Ovary (tissue), 9 donors: Measurements from ENCODE around the gene SETD1A. TPM values are rescaled to one million over a fixed set of nuclear protein-coding genes. Genes with fewer than 3 reads are reported as not detected.

ENCODE experiments used
- DNase-seq, 5 donors: peaks; one replicate each; pipeline ENCODE4 v3.0.0-alpha.2; 2019 to 2020
- H3K27ac ChIP-seq, 2 donors: fragments of 200-600 bp; one replicate each; pipeline versions ENCODE4 v1.5.1 to v1.8.0; 2019 to 2022
- H3K27me3 ChIP-seq: fragments of 200-600 bp; one replicate; pipeline ENCODE4 v1.8.0; 2022
- H3K36me3 ChIP-seq: fragments of 200-600 bp; sonication (generic); one replicate; pipeline ENCODE4 v1.5.1; 2019
- H3K4me1 ChIP-seq: one replicate; pipeline ENCODE4 v1.8.1; 2013; ENCODE audit warnings: mild to moderate bottlenecking, moderate library complexity; ENCODE audit not compliant: insufficient read depth
- H3K4me3 ChIP-seq: fragments of 200-600 bp; sonication (generic); one replicate; pipeline ENCODE4 v1.5.1; 2017
- H3K9me3 ChIP-seq, 2 donors: fragments of 200-600 bp in 1 of 2; sonication (generic) in 1 of 2; one replicate each; pipeline versions ENCODE4 v1.5.1 to v1.8.1; 2013 to 2019; ENCODE audit warnings: mild to moderate bottlenecking in 1 of 2, moderate library complexity in 1 of 2
- EP300 ChIP-seq: sonication (generic); formaldehyde crosslinking; IDR thresholded peaks from one replicate; pipeline ENCODE4 v1.6.1; 2017; ENCODE audit warnings: antibody characterized with exemption
- POLR2A ChIP-seq: fragments of 450-650 bp; IDR thresholded peaks from one replicate; pipeline ENCODE4 v1.6.1; 2017; ENCODE audit warnings: antibody characterized with exemption, mild to moderate bottlenecking, moderate library complexity
- WGBS, 3 donors: extraction: QIAGEN DNeasy Blood & Tissue Kit in 1 of 3; methylation state at CpG; one replicate each; pipeline versions ENCODE4 v1.1.5 to v1.1.7; 2013 to 2017; 5-methylcytosine and 5-hydroxymethylcytosine counted together
- intact Hi-C, 4 donors: fragments of 100-400 bp; cut with DNase I; formaldehyde crosslinking; loops; one replicate each; pipeline versions ENCODE4 v1.11.0 to v1.15.1; 2022 to 2023
- polyA plus RNA-seq, 2 donors: library from polyadenylated mRNA; stranded (reverse); fragments of 200-250 nt in 1 of 2; fragments of 350-450 nt in 1 of 2; fragmentation: Illumina TruSeq in 1 of 2; extraction: RNeasy Lipid Tissue Mini Kit (QIAGEN cat#74804) in 1 of 2; gene quantifications; one replicate each; pipeline ENCODE4 v1.2.3, GENCODE V29; 2013 to 2014
- total RNA-seq, 7 donors: library from RNA; depleted of rRNA in 2 of 7; stranded (reverse); fragments of >200 nt in 2 of 7; fragmentation: NEBNext Ultra II Directional in 3 of 7; extraction: Animal tissue kit (Norgen Biotek cat#: 25700) in 3 of 7; gene quantifications; one replicate each; pipeline versions ENCODE4 v1.1.0 to v1.2.4, GENCODE V29; 2016 to 2023
- TF ChIP-seq, protein P1 (sequence below), 3 donors: fragments of 450-650 bp in 2 of 3; fragments of 200-600 bp in 1 of 3; IDR thresholded peaks; one replicate each; pipeline versions ENCODE4 v1.5.1 to v1.8.0; 2016 to 2022; ENCODE audit warnings: antibody characterized with exemption in 3 of 3, mild to moderate bottlenecking in 1 of 3
- donor health status: DM: no; HTN: no; CAD: no; lungs with moderate emphysema.
- donor health status: DM: no; HTN: no; CAD: no.
- donor health status: Bipolar disorder and iron deficiency.
- donor health status: DM: yes; HTN: yes; CAD: no.
- donor health status: DM: no; HTN: no; CAD: no.
- donor health status: DM: yes; HTN: yes; CAD: no.

The SETD1A gene
- total and polyA plus RNA-seq, 9 donors = 5.0 to 31.8 (median 24.7) TPM

DNA sequence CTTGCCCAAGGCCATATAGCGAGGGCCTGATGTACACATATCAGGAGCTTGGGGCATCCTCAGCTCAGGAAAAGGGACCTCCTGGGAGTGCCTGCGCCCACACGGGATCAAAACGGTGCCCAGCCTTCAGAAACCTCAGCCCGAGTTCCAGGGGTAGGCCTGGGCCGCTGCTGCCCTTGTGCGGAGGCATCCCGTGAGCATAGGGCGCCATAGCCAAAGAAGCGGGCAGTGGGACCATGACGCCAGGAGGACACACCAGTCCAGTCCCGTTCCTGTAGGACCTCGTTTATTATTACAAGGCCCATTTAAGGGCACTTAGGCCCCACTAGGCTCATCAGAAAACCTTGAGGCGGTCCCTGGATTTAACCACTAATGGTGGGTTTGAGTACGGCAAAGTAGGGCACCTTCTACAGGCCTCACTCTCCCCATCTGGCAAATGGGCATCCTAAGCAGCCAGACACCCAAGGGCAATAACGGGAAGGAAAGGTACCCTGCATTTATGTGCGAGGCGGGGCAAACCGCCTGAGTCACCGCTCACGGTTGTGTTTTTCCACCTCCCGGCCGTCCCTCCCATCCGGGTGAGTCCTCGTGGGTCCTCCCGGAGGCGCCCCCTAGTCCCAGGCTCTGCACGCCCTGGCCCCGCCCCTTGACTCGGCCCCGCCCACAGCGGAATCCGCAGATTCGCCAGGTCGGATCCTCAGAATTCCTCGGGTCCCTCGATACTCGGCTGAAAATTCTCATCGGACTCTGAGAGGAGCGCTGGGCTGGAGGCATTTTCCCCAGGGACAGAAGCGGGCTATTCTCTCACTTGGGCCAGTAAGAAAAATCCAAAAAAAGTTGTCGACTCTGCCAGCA lies 726 bp upstream of the SETD1A start:
- no peaks in the 10 kb centered on the region for H3K36me3 ChIP-seq
- TF ChIP-seq, protein P1, sequence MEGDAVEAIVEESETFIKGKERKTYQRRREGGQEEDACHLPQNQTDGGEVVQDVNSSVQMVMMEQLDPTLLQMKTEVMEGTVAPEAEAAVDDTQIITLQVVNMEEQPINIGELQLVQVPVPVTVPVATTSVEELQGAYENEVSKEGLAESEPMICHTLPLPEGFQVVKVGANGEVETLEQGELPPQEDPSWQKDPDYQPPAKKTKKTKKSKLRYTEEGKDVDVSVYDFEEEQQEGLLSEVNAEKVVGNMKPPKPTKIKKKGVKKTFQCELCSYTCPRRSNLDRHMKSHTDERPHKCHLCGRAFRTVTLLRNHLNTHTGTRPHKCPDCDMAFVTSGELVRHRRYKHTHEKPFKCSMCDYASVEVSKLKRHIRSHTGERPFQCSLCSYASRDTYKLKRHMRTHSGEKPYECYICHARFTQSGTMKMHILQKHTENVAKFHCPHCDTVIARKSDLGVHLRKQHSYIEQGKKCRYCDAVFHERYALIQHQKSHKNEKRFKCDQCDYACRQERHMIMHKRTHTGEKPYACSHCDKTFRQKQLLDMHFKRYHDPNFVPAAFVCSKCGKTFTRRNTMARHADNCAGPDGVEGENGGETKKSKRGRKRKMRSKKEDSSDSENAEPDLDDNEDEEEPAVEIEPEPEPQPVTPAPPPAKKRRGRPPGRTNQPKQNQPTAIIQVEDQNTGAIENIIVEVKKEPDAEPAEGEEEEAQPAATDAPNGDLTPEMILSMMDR (IDR thresholded peaks at IDR 0.05) = peak in 1 of 3 donors; percentile 34
- TF ChIP-seq POLR2A (no peak), EP300 (peak; percentile 33)
- intact Hi-C loops = loop anchor here in 1 of 4 donors (10.0 kb wide), 1 partner anchor 158 kb away; the partner anchor contains the start of gene KAT8
- H3K9me3 ChIP-seq = no peaks in the 10 kb centered on the region
- H3K4me3 ChIP-seq = peak overlapping the region; percentile 82
- peak; percentile 82 to 91 (median 90) for DNase-seq
- no peaks in the 10 kb centered on the region for H3K27me3 ChIP-seq
- WGBS, 3 donors = 18 to 26% (median 19%) methylated on average over 42 of the region's 42 CpGs
- H3K4me1 ChIP-seq = peaks cover 11% of the 10 kb centered on the region
- H3K27ac ChIP-seq = peak overlapping the region; percentile 97 to 98

DNA sequence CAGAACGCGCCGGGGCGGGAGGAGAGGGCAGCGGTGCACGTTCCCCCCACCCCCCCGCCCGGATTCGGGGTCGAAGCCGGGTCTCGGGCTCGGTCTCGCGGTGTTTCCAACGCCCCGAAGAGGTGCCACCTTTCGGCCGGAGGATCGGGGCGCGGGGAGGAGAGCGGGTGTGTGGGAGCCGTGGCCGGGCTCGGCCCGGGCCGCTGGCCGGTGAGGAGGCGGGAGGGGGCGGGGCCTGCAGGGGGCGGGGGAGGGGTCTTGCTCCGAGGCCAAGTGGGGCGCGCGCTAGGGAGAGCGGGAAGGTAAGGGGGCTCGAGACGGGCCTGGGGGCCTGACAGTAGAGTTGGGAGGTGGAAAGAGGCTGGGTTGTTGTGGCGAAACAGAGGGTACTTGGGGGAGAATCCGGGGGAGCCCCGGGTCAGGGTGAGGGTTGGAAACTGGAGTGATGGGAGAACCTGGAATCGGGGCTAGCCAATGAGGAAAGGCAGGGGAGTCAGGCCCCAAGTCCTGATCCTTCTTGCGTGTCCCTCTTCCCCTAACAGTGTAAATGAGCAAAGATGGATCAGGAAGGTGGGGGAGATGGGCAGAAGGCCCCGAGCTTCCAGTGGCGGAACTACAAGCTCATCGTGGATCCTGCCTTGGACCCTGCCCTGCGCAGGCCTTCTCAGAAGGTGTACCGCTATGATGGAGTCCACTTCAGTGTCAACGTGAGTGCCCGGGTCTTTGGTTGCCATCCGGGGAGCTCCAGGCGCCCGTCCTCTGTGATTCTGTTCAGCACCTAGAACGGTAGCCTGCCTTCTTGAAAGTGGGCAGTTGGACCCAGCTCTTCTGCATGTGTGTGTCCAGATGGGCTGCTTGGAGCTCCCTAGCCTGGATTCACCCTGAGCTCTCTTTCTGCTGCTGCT lies 873 bp downstream of the SETD1A start:
- TF ChIP-seq POLR2A (no peak), EP300 (no peak)
- TF ChIP-seq, protein P1 (IDR thresholded peaks at IDR 0.05) = no peak
- intact Hi-C loops = loop anchor here in 1 of 4 donors (10.0 kb wide), 1 partner anchor 156 kb away; the partner anchor contains the start of gene KAT8
- WGBS, 3 donors = 5 to 14% (median 11%) methylated on average over 25 to 55 of the region's 55 CpGs

DNA sequence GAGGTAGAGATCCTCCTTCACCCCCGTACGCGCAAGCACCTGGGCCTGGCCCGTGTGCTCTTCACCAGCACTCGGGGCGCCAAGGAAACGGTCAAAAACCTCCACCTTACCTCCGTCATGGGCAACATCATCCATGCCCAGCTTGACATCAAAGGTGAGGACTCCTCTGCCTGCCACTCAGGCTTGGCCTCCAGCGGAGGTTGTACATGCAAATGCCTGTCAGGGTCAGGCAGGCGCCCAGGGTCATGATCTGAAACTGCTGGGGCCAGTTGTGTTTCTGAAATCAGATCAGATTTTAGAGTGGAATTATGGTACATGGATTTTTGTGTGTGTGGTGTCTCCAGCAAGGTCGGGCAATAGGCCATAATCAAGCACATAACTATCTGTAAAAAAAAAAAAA lies 3.8 kb downstream of the SETD1A start:
- Histone ChIP-seq H3K4me1 (peaks cover 9% of the 10 kb centered on the region), H3K27me3 (no peaks in the 10 kb centered on the region), H3K27ac (no peak overlapping the region), H3K9me3 (no peaks in the 10 kb centered on the region), H3K4me3 (no peak overlapping the region), H3K36me3 (no peaks in the 10 kb centered on the region)
- WGBS, 3 donors = 89 to 92% (median 91%) methylated on average over 11 of the region's 11 CpGs
- TF ChIP-seq EP300 (no peak), POLR2A (no peak)
- TF ChIP-seq, protein P1 (IDR thresholded peaks at IDR 0.05) = no peak
- intact Hi-C loops = loop anchor here in 1 of 4 donors (10.0 kb wide), 1 partner anchor 223 kb away; the partner anchor contains the start of gene FUS
- DNase-seq = no peak

More for the DNA sequence above, 873 bp downstream of the SETD1A start:
- Histone ChIP-seq H3K4me3 (peak overlapping the region; percentile 82), H3K4me1 (peaks cover 11% of the 10 kb centered on the region), H3K27me3 (no peaks in the 10 kb centered on the region), H3K36me3 (no peaks in the 10 kb centered on the region), H3K27ac (peak overlapping the region; percentile 97 to 98), H3K9me3 (no peaks in the 10 kb centered on the region)
- peak in 3 of 5 donors; percentile 56 to 80 (median 65) for DNase-seq

DNA sequence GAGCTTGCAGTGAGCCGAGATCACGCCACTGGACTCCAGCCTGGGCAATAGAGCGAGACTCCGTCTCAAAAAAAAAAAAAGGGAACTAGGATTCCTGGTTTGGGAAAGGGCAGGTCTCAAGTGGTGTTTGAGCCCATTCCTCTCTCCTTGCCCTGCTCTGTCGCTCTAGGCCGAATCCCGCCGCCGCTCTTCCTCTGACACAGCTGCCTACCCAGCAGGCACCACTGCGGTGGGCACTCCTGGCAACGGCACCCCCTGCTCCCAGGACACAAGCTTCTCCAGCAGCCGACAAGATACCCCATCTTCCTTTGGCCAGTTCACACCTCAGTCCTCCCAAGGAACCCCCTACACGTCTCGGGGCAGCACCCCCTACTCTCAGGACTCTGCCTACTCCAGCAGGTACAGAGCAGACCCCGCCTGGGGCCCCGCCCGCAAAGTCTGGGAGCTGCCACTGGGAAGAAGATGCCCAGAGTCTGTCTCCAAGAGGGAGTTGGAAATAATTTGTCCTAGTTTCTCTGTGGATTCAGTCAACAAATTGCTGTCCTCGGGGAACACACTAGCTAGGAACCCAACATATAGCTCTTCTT lies 6.5 kb downstream of the SETD1A start:
- peaks cover 1% of the 10 kb centered on the region for H3K4me1 ChIP-seq
- H3K36me3 ChIP-seq = no peaks in the 10 kb centered on the region
- 89% methylated on average over 18 of the region's 18 CpGs for WGBS, 3 donors
- intact Hi-C loops = loop anchor here in 1 of 4 donors (10.0 kb wide), 1 partner anchor 221 kb away; the partner anchor contains the start of gene FUS
- no peak for DNase-seq
- no peak overlapping the region for H3K4me3 ChIP-seq
- no peak for TF ChIP-seq POLR2A
- TF ChIP-seq, protein P1 (IDR thresholded peaks at IDR 0.05) = no peak
- TF ChIP-seq EP300 = no peak
- no peaks in the 10 kb centered on the region for H3K27me3 ChIP-seq
- no peaks in the 10 kb centered on the region for H3K9me3 ChIP-seq
- no peak overlapping the region for H3K27ac ChIP-seq
